Islet of Langerhans (tissue), 1 donor: Measurements from ENCODE around the gene OR5T1.

Experiments used
- FAIRE-seq: peaks from one replicate; lab custom pipeline; 2011; peaks lifted over from hg19 to GRCh38; lab: Jason Lieb, UNC

OR5T1 gene

GRCh38 chr11:56273854-56274253, at the start of gene OR5T1:
Gene OR5T1, plus strand, starts transcription at chr11:56274154. Its CDS starts 1,485 bp downstream, at chr11:56275639.
- FAIRE-seq: no peak

GRCh38 chr11:56234155-56234554, 39.8 kb upstream of the OR5T1 start, which contains the start of gene OR5T2:
Gene OR5T2, minus strand, starts transcription at chr11:56234255. Its CDS starts 1,193 bp downstream, at chr11:56233062.
- FAIRE-seq: no peak

- no peak for FAIRE-seq
Measured at GRCh38 chr11:56251954-56252353, 22.0 kb upstream of the OR5T1 start, which contains the start of gene OR5T3. Gene OR5T3, plus strand, starts transcription at chr11:56252254. Its CDS starts 0 bp downstream, at chr11:56252254.

- FAIRE-seq: no peak
Measured at GRCh38 chr11:56271092-56271491, 2.9 kb upstream of the OR5T1 start.

- FAIRE-seq: no peak
Measured at GRCh38 chr11:56292154-56292553, 18.2 kb downstream of the OR5T1 start, which contains the start of gene OR8H1. Gene OR8H1, minus strand, starts transcription at chr11:56292254. Its CDS starts 1,192 bp downstream, at chr11:56291062.

GRCh38 chr11:56296898-56297297, 22.9 kb downstream of the OR5T1 start:
- FAIRE-seq: no peak

- no peak for FAIRE-seq
Measured at GRCh38 chr11:56307836-56308235, 33.9 kb downstream of the OR5T1 start.

GRCh38 chr11:56314844-56315243, 40.9 kb downstream of the OR5T1 start, which contains the start of gene OR8K3:
Gene OR8K3, plus strand, starts transcription at chr11:56315144. Its CDS starts 3,163 bp downstream, at chr11:56318307.
- no peak for FAIRE-seq
